HG03025 (cell line): ENCODE data around the gene ANO10.
"Not testable (repeated sequence)": the region's sequence is repeated elsewhere in the genome, so short reads cannot be mapped to it uniquely, and the experiment has no call there.

Source experiments
- ATAC-seq: cut with Tn5 transposase; IDR thresholded peaks from one replicate; pipeline ENCODE4 v1.9.1; 2021; ENCODE audit warnings: mild to moderate bottlenecking, moderate library complexity; ENCODE audit not compliant: unreplicated experiment, low FRiP score

Gene ANO10

GRCh38 chr3:43362961-43363360 lies 258.9 kb downstream of the ANO10 start:
- no peak for ATAC-seq

- no peak for ATAC-seq
Measured at GRCh38 chr3:43362183-43362582, 259.6 kb downstream of the ANO10 start.

GRCh38 chr3:43361077-43361476 lies 260.7 kb downstream of the ANO10 start:
- ATAC-seq: no peak

GRCh38 chr3:43356033-43356432 lies 265.8 kb downstream of the ANO10 start:
- not testable (repeated sequence) for ATAC-seq

GRCh38 chr3:43353923-43354670 lies 267.7 kb downstream of the ANO10 start:
- no peak for ATAC-seq

- no peak for ATAC-seq
Measured at GRCh38 chr3:43353393-43353792, 268.4 kb downstream of the ANO10 start.

GRCh38 chr3:43349716-43350115 lies 272.1 kb downstream of the ANO10 start:
- no peak for ATAC-seq

GRCh38 chr3:43348852-43349574 lies 272.8 kb downstream of the ANO10 start:
- ATAC-seq: no peak

GRCh38 chr3:43348350-43348749 lies 273.5 kb downstream of the ANO10 start:
- ATAC-seq: no peak

- no peak for ATAC-seq
Measured at GRCh38 chr3:43347774-43348173, 274.0 kb downstream of the ANO10 start.

GRCh38 chr3:43346978-43347749 lies 274.6 kb downstream of the ANO10 start:
- no peak for ATAC-seq

GRCh38 chr3:43345877-43346276 lies 275.9 kb downstream of the ANO10 start:
- no peak for ATAC-seq

- no peak for ATAC-seq
Measured at GRCh38 chr3:43345246-43345645, 276.6 kb downstream of the ANO10 start.

- no peak for ATAC-seq
Measured at GRCh38 chr3:43344520-43344919, 277.3 kb downstream of the ANO10 start.

- ATAC-seq: no peak
Measured at GRCh38 chr3:43343815-43344214, 278.0 kb downstream of the ANO10 start.

GRCh38 chr3:43343185-43343584 lies 278.6 kb downstream of the ANO10 start:
- ATAC-seq: no peak

- ATAC-seq: no peak
Measured at GRCh38 chr3:43341788-43342187, 280.0 kb downstream of the ANO10 start.

- ATAC-seq: no peak
Measured at GRCh38 chr3:43340403-43340802, 281.4 kb downstream of the ANO10 start.

GRCh38 chr3:43338295-43338694 lies 283.5 kb downstream of the ANO10 start:
- no peak for ATAC-seq

- ATAC-seq: no peak
Measured at GRCh38 chr3:43335799-43336198, 286.0 kb downstream of the ANO10 start.

- no peak for ATAC-seq
Measured at GRCh38 chr3:43334976-43335375, 286.8 kb downstream of the ANO10 start.
